ENCODE results near the gene MAP3K10.
A peak's percentile ranks its signal among the peaks of the same experiment; 100 is the strongest.
"Not testable (repeated sequence)": the region's sequence is repeated elsewhere in the genome, so short reads cannot be mapped to it uniquely, and the experiment has no call there.

MAP3K10 gene

GRCh38 chr19:40217934-40218890, 27.0 kb downstream of the MAP3K10 start, which contains the start of gene TTC9B:
TTC9B (minus strand) TSS chr19:40218384; CDS start chr19:40218381, 3 bp downstream.
- DNase-seq: peak; percentile 12

GRCh38 chr19:40219029-40219428, 27.8 kb downstream of the MAP3K10 start:
- DNase-seq: not testable (repeated sequence)

GRCh38 chr19:40219721-40220276, 28.6 kb downstream of the MAP3K10 start:
- DNase-seq: peak; percentile 93

GRCh38 chr19:40220674-40221073, 29.4 kb downstream of the MAP3K10 start:
- no peak for DNase-seq

GRCh38 chr19:40221858-40222619, 30.8 kb downstream of the MAP3K10 start:
- DNase-seq: peak; percentile 40

- no peak for DNase-seq
Measured at GRCh38 chr19:40223135-40223822, 32.1 kb downstream of the MAP3K10 start.

- DNase-seq: no peak
Measured at GRCh38 chr19:40224342-40225150, 33.3 kb downstream of the MAP3K10 start.

GRCh38 chr19:40225440-40226305, 34.4 kb downstream of the MAP3K10 start:
- peak; percentile 39 for DNase-seq

- no peak for DNase-seq
Measured at GRCh38 chr19:40228346-40228745, 37.1 kb downstream of the MAP3K10 start.

GRCh38 chr19:40228863-40229262, 37.6 kb downstream of the MAP3K10 start:
- no peak for DNase-seq

- DNase-seq: no peak
Measured at GRCh38 chr19:40229484-40229883, 38.3 kb downstream of the MAP3K10 start.

GRCh38 chr19:40229926-40230417, 38.7 kb downstream of the MAP3K10 start:
- no peak for DNase-seq

GRCh38 chr19:40231057-40231456, 39.8 kb downstream of the MAP3K10 start:
- no peak for DNase-seq

- DNase-seq: no peak
Measured at GRCh38 chr19:40231544-40232424, 40.6 kb downstream of the MAP3K10 start.

- no peak for DNase-seq
Measured at GRCh38 chr19:40232479-40232878, 41.3 kb downstream of the MAP3K10 start.

- no peak for DNase-seq
Measured at GRCh38 chr19:40232949-40233810, 42.0 kb downstream of the MAP3K10 start.

GRCh38 chr19:40233811-40234389, 42.7 kb downstream of the MAP3K10 start:
- no peak for DNase-seq

All from DMS79 (cell line).